NCI-H524 (cell line): ENCODE results near the gene AEBP2.
"Not testable (repeated sequence)": the region's sequence is repeated elsewhere in the genome, so short reads cannot be mapped to it uniquely, and the experiment has no call there.

ENCODE experiments used
- DNase-seq, 2 experiments: peaks; one replicate each; lab custom pipeline; 2025; lab: John Stamatoyannopoulos, UW

Gene AEBP2

GRCh38 chr12:19454837-19455236 lies 15.5 kb downstream of the AEBP2 start:
- DNase-seq: no peak

DNA sequence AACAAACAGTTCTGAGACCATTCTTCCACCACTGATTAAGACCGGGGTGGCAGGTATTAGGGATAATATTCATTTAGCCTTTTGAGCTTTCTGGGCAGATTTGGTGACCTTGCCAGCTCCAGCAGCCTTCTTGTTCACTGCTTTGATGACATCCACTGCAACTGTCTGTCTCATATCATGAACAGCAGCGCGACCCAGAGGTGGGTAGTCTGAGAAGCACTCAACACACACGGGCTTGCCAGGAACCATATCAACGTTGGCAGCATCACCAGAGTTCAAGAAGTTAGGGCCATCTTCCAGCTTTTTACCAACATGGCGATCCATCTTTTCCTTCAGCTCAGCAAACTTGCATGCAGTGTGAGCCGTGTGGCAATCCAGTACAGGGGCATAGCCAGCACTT lies 16.9 kb downstream of the AEBP2 start:
- no peak for DNase-seq

GRCh38 chr12:19457561-19457960 lies 18.3 kb downstream of the AEBP2 start:
- DNase-seq: no peak

GRCh38 chr12:19458733-19459132 lies 19.4 kb downstream of the AEBP2 start:
- DNase-seq: no peak

- DNase-seq: no peak
Measured at GRCh38 chr12:19461999-19462398, 22.7 kb downstream of the AEBP2 start.

DNA sequence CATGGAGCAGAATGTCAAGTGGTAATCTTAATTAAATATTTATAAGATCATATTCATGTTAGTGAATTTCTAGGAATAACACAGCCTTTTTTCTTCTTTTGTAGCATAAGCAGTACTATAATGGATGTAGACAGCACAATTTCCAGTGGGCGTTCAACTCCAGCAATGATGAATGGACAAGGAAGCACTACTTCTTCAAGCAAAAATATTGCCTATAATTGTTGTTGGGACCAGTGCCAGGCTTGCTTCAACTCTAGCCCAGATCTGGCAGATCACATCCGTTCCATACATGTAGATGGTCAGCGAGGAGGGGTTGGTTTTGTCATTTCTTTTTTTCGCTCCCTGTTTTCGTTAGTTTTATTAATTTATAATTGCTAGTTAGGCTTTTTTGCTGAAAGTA lies 23.1 kb downstream of the AEBP2 start:
- DNase-seq: no peak

DNA sequence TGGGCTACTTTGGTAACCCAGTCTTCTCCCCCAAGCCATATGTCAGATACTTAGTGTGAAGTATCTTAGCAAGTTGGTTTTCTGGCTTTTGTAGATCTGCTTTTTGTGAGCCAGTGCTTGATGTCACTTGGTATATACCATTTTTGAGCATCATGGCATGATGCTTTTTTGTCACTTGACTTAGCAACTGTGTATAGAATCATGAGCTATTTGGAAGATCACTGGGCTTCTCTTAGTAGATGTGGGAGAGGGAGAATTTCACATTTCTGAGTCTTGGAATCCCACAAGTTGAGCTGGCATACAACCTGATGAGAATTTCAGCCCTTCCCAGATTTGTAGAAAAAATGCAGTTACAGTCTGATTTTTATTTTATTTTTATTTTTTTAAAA lies 24.9 kb downstream of the AEBP2 start:
- peak in 1 of 2 experiments; percentile 5 for DNase-seq

GRCh38 chr12:19465711-19466110 lies 26.4 kb downstream of the AEBP2 start:
- DNase-seq: no peak

DNA sequence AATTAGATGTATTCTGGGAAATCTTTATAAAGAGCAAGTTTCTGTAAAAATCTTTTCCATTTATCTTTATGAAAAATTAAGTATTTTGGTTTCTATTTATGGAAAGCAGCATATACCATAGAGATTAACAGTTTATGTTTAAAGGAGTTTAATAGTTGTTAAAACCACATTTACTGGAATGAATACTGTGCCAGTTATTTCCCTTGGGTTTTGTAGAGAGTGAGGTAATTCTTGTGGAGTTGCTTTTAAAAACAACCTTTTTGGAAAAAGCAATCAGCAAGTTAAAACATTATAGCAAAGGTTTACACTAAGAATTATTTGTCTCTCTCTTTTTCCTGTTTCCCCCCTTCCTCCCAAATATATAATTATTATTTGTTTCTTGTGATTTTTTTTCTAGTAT lies 34.9 kb downstream of the AEBP2 start:
- DNase-seq: no peak

- DNase-seq: not testable (repeated sequence)
Measured at GRCh38 chr12:19475884-19476505, 36.7 kb downstream of the AEBP2 start.

- DNase-seq: no peak
Measured at GRCh38 chr12:19477071-19477470, 37.8 kb downstream of the AEBP2 start.

GRCh38 chr12:19480459-19480858 lies 41.2 kb downstream of the AEBP2 start:
- no peak for DNase-seq

GRCh38 chr12:19482036-19482435 lies 42.7 kb downstream of the AEBP2 start:
- DNase-seq: no peak

- DNase-seq: no peak
Measured at GRCh38 chr12:19482551-19483109, 43.3 kb downstream of the AEBP2 start.

DNA sequence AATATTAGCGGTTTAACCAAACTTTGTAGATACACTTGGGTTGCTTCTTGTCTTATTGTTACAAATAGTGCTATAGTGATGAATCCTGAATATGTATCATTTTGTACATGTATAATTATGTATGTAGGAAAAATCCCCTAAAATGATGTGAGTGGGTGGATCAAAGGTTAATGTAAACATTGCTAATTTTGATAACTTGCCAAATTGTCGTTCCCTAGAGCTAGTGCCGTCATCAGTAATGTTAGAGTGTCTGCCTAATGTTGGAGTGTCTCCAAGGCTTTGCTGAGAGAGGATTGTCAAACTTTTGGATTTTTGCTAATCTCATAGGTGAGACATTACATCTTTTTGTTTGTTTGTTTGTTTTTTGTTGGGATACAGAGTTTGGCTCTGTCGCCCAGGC lies 44.4 kb downstream of the AEBP2 start:
- no peak for DNase-seq

- no peak for DNase-seq
Measured at GRCh38 chr12:19484738-19485137, 45.4 kb downstream of the AEBP2 start.

GRCh38 chr12:19485240-19485639 lies 45.9 kb downstream of the AEBP2 start:
- no peak for DNase-seq

- DNase-seq: no peak
Measured at GRCh38 chr12:19489168-19489567, 49.9 kb downstream of the AEBP2 start.

- no peak for DNase-seq
Measured at GRCh38 chr12:19490908-19491307, 51.6 kb downstream of the AEBP2 start.

DNA sequence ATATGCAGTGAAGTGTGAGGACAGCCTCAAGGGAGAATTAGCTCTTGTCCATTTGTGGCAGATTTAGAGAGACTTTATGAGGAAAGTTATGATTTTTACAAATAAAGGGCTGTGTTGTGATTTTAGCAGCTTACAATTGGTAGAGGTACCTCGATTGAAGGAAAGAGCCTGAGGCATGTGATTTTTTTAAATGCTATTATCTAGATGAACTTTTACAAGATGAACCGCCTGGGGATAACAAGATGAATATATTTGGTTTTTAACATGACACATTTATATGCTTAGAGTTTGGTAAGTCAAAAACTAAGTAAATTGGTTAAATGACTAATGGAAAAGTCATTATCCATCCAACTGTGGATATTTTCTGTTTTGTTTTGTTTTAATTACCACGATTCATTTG lies 52.6 kb downstream of the AEBP2 start:
- DNase-seq: no peak

DNA sequence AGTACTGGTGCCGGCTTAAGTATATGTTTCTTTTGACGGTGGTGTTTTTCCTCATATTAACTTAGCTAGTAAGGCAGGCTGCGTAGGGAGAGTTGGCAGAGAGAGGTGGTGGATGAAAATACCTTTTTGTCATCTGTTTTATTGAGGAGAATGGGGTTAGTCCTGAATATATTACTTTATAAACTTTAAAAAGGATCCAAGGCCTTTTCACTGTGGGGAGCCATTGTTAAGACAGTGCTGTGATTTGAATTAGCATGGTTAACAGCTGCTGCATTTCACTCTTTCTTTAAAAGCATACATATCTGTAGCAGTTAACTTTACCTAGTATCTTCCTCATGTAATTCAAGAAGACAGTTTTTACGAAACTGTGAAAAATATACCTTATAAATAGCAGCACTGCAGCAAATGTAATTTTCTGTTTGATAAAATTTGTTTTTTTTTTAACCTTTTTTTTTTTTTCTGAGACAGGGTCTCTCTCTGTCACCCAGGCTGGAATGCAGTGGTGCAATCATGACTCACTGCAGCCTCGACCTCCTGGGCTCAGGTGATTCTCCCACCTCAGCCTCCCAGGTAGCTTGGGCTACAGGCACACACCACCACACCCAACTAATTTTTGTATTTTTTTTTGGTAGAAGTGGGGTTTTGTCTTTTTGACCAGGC lies 57.1 kb downstream of the AEBP2 start:
- no peak for DNase-seq

GRCh38 chr12:19498099-19498498 lies 58.8 kb downstream of the AEBP2 start:
- DNase-seq: no peak

DNA sequence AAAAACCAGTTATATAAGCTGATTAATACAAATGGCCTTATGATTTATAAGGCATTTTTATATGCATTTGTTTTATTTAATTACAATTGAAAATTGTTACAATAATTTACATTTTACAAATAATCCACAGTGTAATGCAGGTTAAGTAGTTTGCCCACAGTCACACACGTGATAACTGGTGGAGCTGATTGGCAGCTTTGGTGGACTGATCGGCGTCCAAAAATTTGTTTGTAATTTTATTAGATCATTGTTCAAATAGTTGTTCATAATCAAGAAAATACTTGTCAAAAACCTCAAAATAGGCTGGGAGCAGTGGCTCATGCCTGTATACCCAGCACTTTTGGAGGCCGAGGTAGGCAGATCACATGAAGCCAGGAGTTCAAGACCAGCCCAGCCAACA lies 59.7 kb downstream of the AEBP2 start:
- DNase-seq: no peak

DNA sequence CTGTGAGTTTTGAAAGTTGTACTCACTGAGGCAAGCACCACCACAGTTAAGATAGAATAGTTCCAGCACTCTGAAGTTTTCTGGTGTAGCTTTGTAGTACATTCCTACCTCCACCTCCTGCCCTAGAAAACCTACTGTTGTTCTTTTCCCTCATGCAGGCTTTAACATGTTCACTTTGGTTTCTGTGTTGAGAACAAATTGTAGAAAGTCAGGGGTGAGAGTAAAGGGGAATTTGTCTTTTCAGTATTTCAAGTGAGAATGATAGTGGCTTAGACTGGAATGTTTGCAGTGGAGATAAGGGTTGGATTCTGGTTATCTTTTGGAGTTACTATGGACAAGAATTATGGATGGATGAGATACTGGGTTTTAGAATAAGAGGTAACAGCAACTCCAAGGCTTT lies 67.2 kb downstream of the AEBP2 start:
- no peak for DNase-seq
